Gastroesophageal sphincter (tissue), 3 donors: Measurements from ENCODE around the gene PPP2R2B.

Experiments
- POLR2A ChIP-seq, 2 donors: fragments of 450-650 bp; IDR thresholded peaks; one replicate each; pipeline ENCODE4 v1.6.1; 2017; ENCODE audit warnings: antibody characterized with exemption in 2 of 2, mild to moderate bottlenecking in 2 of 2, moderate library complexity in 1 of 2
- TF ChIP-seq, protein P1 (sequence below), 4 experiments: fragments of 200-600 bp in 2 of 4; fragments of 450-650 bp in 2 of 4; sonication (generic) in 1 of 4; IDR thresholded peaks; one replicate each; pipeline ENCODE4 v1.5.1; 2017 to 2019; ENCODE audit warnings: antibody characterized with exemption in 4 of 4, mild to moderate bottlenecking in 2 of 4, moderate library complexity in 2 of 4

DNA sequence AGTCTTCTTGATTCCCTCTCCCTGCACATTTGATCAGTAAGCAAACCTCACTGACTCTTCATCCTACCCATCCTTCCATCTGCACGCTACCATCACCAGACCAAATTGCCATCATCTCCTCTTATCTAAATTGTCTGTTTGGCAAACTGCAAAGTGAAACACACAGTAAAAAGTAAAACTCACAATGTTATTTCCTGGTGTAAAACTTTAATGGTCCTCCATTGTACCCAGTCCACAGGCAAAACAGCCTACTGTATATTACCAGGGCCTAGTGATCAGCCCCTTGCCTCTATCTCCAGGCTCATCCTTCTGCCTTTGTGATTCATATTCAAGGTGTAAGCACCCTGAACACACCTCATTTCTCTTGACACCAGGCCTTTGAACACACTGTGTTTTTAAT, 279.3 kb downstream of the PPP2R2B start:
- TF ChIP-seq POLR2A (IDR thresholded peaks at IDR 0.05), result no peak
- TF ChIP-seq, protein P1, sequence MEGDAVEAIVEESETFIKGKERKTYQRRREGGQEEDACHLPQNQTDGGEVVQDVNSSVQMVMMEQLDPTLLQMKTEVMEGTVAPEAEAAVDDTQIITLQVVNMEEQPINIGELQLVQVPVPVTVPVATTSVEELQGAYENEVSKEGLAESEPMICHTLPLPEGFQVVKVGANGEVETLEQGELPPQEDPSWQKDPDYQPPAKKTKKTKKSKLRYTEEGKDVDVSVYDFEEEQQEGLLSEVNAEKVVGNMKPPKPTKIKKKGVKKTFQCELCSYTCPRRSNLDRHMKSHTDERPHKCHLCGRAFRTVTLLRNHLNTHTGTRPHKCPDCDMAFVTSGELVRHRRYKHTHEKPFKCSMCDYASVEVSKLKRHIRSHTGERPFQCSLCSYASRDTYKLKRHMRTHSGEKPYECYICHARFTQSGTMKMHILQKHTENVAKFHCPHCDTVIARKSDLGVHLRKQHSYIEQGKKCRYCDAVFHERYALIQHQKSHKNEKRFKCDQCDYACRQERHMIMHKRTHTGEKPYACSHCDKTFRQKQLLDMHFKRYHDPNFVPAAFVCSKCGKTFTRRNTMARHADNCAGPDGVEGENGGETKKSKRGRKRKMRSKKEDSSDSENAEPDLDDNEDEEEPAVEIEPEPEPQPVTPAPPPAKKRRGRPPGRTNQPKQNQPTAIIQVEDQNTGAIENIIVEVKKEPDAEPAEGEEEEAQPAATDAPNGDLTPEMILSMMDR (IDR thresholded peaks at IDR 0.05), result no peak
